ENCODE measurements around the gene LPP. TPM values are rescaled to one million over a fixed set of nuclear protein-coding genes. Genes with fewer than 3 reads are reported as not detected.

LPP gene
- total RNA-seq, 1 experiment from 2014 or later = 54.0 TPM

GRCh38 chr3:188199386-188199785 lies 45.4 kb downstream of the LPP start:
- H2AFZ ChIP-seq (ENCODE audit: low read depth, low read length, poor library complexity, severe bottlenecking) = no peak overlapping the region

More at GRCh38 chr3:188199386-188199785, 45.4 kb downstream of the LPP start:
- intact Hi-C loops (cut with micrococcal nuclease) = no loop called here
- RAD21 ChIA-PET (ENCODE audit: low non-redundant PET in 1 of 2, low total read pairs in 2 of 2, uncharacterized antibody in 2 of 2, unreplicated experiment in 2 of 2) = no interaction called here
- Histone ChIP-seq H3K79me2 (ENCODE audit: insufficient read depth, low read length) (peaks cover 34% of the 10 kb centered on the region), H3K9ac (ENCODE audit: low read length) (no peak overlapping the region), H3K4me3 (replicated peaks in 1 of 2; ENCODE audit: low read depth in 1 of 2, low read length in 2 of 2) (no peak overlapping the region), H3K27ac (ENCODE audit: low read depth, low read length) (no peak overlapping the region), H3K9me3 (ENCODE audit: control insufficient read depth in 1 of 2, insufficient read depth in 1 of 2, low read depth in 1 of 2, low read length in 2 of 2) (no peaks in the 10 kb centered on the region), H3K36me3 (ENCODE audit: control insufficient read depth in 1 of 2, insufficient read depth in 2 of 2, low read length in 2 of 2) (no peaks in the 10 kb centered on the region), H3K27me3 (ENCODE audit: insufficient read depth, low read length) (no peaks in the 10 kb centered on the region), H3K9me2 (ENCODE audit: insufficient read depth) (no peaks in the 10 kb centered on the region), H4K20me1 (ENCODE audit: insufficient read depth) (no peaks in the 10 kb centered on the region), H3K4me2 (ENCODE audit: low read length) (no peak overlapping the region), H3K4me1 (ENCODE audit: control insufficient read depth in 1 of 2, insufficient read depth in 2 of 2, low read length in 2 of 2) (peaks cover 4 to 21% of the 10 kb centered on the region in 2 experiments; a peak in 3 of 4 replicates)
- CTCF ChIA-PET = no interaction called here
- ATAC-seq (no peak), DNase-seq (ENCODE audit: low read depth, low spot score) (no peak)
- POLR2A ChIA-PET = no interaction called here
- BruUV-seq (replicated peaks) = no TSS peak
- TF ChIP-seq EZH2 (IDR thresholded peaks at IDR 0.05) = no peak
- no peak for TF ChIP-seq ZNF274 (IDR thresholded peaks at IDR 0.05; ENCODE audit: low read depth, low read length)
- TF ChIP-seq SP1 (IDR thresholded peaks at IDR 0.05; ENCODE audit: low read depth) = no peak
- TF ChIP-seq ZBTB33 (IDR thresholded peaks at IDR 0.05; ENCODE audit: extremely low read depth, insufficient replicate concordance, low read length) = no peak
- TF ChIP-seq CBX3 (IDR thresholded peaks at IDR 0.05; ENCODE audit: low read depth) = no peak
- TF ChIP-seq REST (IDR thresholded peaks at IDR 0.05; ENCODE audit: low read depth) = no peak
- TF ChIP-seq POLR2A (IDR thresholded peaks at IDR 0.05; ENCODE audit: borderline replicate concordance, extremely low read depth, insufficient read depth, insufficient read length) = no peak
- no peak for TF ChIP-seq CEBPB (IDR thresholded peaks at IDR 0.05; ENCODE audit: low read depth)
- no peak for TF ChIP-seq POLR2AphosphoS5 (IDR thresholded peaks at IDR 0.05; ENCODE audit: low read depth, low read length)
- TF ChIP-seq SRF (IDR thresholded peaks at IDR 0.05; ENCODE audit: low read depth) = no peak
- TF ChIP-seq ELF1 (IDR thresholded peaks at IDR 0.05; ENCODE audit: borderline replicate concordance, low read depth) = no peak
- no peak for TF ChIP-seq ZFX (IDR thresholded peaks at IDR 0.05)
- no peak for TF ChIP-seq ATF3 (IDR thresholded peaks at IDR 0.05)
- TF ChIP-seq MAX (IDR thresholded peaks at IDR 0.05) = no peak
- TF ChIP-seq CTCF (IDR thresholded peaks at IDR 0.05 in 2 of 3, conservative IDR thresholded peaks at IDR 0.05 in 1 of 3; ENCODE audit: borderline replicate concordance in 1 of 3, insufficient read depth in 1 of 3, low read depth in 2 of 3, low read length in 2 of 3) = no peak
